DND-41 (cell line): ENCODE results near the gene SLAMF8.

ENCODE experiments used
- EZH2 ChIP-seq: IDR thresholded peaks from 3 replicates; pipeline ENCODE4 v1.6.1; 2012; ENCODE audit warnings: borderline replicate concordance, low read depth, mild to moderate bottlenecking, moderate library complexity, low read length, inconsistent platforms; ENCODE audit not compliant: severe bottlenecking
- TF ChIP-seq, protein P1 (sequence below): IDR thresholded peaks from 2 replicates; pipeline ENCODE4 v1.5.1; 2012; ENCODE audit warnings: borderline replicate concordance, low read length, moderate library complexity, mild to moderate bottlenecking; ENCODE audit not compliant: poor library complexity, severe bottlenecking; ENCODE audit errors: extremely low read depth

DNA sequence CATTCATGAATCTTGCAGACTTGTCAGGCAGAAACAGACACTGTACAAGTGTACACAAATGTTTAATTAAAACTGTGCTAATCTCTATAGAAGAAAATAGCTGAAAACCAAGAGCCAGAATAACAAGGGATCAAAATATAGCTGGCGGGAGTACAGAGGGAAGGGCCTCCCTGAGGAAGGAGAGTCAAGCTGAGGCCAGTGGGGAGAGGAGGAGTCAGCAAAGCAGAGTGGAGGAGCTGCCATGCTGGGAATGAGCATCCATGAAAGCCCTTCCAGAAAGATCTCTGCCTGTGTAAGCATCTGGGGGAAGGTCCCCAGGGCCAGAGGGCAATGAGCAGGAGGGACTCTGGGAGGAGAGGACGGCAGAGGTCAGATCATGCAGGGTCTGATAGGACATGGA, 15.1 kb downstream of the SLAMF8 start:
- TF ChIP-seq, protein P1, sequence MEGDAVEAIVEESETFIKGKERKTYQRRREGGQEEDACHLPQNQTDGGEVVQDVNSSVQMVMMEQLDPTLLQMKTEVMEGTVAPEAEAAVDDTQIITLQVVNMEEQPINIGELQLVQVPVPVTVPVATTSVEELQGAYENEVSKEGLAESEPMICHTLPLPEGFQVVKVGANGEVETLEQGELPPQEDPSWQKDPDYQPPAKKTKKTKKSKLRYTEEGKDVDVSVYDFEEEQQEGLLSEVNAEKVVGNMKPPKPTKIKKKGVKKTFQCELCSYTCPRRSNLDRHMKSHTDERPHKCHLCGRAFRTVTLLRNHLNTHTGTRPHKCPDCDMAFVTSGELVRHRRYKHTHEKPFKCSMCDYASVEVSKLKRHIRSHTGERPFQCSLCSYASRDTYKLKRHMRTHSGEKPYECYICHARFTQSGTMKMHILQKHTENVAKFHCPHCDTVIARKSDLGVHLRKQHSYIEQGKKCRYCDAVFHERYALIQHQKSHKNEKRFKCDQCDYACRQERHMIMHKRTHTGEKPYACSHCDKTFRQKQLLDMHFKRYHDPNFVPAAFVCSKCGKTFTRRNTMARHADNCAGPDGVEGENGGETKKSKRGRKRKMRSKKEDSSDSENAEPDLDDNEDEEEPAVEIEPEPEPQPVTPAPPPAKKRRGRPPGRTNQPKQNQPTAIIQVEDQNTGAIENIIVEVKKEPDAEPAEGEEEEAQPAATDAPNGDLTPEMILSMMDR: no peak
- TF ChIP-seq EZH2: no peak
